AG20443 (cell line): ENCODE data around the gene PRDM15.
A peak's percentile ranks its signal among the peaks of the same experiment; 100 is the strongest.

ENCODE experiments used
- DNase-seq: peaks from one replicate; pipeline ENCODE4 v3.0.0; 2012; ENCODE audit warnings: low spot score, mixed read lengths

The PRDM15 gene

GRCh38 chr21:41879190-41879998 lies at the start of gene PRDM15:
Gene PRDM15, minus strand, starts transcription at chr21:41879344. Its CDS starts 18,981 bp downstream, at chr21:41860363.
- peak; percentile 91 for DNase-seq

- no peak for DNase-seq
Observed at GRCh38 chr21:41928621-41929220, 49.6 kb upstream of the PRDM15 start.

DNA sequence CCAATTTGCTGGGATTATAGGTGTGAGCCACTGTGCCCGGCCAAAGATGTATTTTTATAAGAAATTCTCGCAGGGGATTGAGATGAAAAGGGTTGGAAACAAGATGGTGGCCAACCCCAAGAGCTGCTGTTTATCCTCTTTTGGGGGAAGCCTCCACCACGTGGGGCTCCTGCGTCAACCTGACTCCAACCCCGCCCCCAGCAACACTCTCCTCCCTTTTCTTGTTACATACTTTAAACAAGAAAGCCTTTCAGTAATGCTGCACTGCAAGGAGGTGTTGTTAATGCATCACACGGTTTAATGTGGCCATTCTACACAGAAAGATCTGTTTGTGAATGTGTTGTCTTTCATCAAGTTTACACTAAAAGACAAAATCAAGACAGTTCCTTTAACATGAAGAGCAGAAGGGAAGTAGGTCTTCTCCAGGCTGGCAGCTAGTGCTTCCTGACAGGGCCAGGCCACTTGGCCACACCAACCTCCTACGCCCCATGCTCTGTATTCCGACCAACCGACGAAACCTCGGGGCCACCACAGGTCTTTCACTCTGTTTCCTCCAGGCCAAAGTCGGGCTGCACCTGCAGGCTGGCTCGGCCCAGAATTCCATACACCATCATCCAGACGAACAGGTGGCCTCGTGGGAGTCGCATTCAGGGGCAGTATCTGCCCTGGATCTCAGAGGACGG lies 48.7 kb upstream of the PRDM15 start:
- DNase-seq = no peak

DNA sequence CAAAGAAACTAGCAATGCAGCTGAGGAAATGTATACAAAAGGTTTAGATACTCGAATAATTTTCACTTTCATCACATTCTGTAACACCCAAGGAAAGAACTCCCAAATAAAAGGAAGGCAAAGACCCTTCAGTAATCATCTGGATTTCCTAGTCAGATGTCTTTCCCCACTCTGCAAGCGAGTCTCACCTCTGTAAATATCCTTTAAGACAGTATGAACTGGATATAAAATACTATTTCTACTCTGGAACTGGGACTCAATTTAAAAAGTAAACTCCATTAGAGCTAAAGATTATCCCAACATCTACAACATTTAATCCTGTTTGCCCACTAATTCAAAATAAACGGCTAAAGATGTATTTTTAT lies 47.6 kb upstream of the PRDM15 start:
- no peak for DNase-seq

- peak; percentile 65 for DNase-seq
Observed at GRCh38 chr21:41926117-41926806, 47.1 kb upstream of the PRDM15 start.

GRCh38 chr21:41925767-41926116 lies 46.6 kb upstream of the PRDM15 start:
- no peak for DNase-seq

GRCh38 chr21:41924368-41924754 lies 45.2 kb upstream of the PRDM15 start:
- DNase-seq = no peak

GRCh38 chr21:41923631-41924367 lies 44.7 kb upstream of the PRDM15 start:
- DNase-seq = peak; percentile 41

GRCh38 chr21:41923186-41923585 lies 44.0 kb upstream of the PRDM15 start:
- DNase-seq = no peak

DNA sequence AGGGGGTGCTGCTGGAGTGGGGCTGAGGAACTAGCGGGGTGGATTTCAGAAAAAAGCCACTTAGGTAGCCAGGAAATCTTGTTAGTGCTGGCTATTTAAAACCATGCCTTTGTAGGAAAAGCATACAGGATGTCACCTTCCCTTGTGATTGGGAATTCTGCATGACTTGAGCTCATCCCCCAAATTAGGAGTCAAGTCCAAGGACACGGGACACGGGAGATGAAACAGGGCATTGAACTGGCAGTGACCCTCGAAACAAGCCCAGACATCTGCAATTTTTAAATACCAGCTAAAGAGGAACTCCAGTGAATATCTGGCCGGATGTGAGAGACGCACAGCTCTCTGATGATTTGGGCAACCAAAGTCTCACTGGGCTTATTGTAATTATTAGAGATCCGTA lies 41.9 kb upstream of the PRDM15 start:
- DNase-seq = no peak

DNA sequence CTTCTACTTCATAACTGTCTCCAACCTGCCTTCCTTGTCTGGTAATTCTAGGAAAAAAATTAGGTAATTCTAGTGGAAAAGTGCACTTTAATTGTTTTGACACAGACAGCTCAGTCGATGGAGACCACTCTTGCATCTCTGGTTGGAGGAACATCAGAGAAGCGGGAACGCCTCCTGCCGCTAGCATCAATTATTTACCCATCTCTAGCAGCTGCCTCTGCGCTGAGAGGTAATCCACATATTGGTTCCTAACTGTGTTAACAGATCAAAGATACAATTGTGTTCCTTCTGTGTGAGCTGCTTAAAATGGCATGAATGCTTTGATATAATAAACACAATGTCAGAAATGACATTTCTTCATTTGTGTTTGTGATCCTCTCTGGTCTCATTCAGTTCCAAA lies 41.3 kb upstream of the PRDM15 start:
- DNase-seq = no peak

DNA sequence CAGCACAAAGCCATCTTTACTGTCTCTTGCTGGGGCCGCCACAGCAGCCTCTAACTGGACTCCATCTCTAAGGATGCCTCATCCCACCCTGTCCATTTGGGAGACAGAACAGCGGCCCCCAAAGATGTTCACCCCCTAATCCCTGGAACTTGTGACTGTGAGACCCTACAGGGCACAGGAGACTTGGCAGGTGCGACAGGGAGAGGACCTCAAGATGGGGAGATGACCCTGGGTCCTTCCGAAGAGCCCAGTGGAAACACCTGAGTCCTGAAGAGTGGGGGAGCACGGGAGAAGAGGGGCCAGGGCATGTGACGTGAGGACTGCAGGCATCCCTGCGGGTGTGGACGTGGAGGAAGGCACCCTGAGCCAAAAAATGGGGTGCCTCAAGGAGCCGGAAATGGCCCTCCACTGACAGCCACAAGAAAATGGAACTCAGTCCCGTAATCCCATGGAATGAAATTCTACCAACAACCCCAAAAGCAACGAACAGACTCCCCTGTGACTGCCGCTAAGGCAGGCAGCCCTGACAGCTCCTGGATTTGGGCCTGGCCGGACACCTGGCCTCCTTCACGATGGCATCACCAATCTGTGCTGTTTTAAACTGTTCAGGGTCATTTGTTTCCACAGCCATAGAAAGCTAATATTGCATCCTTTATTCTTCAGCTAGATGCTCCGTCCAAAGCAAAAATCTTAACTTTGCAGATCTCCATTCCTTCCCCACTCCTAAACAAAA lies 40.7 kb upstream of the PRDM15 start:
- DNase-seq = no peak

DNA sequence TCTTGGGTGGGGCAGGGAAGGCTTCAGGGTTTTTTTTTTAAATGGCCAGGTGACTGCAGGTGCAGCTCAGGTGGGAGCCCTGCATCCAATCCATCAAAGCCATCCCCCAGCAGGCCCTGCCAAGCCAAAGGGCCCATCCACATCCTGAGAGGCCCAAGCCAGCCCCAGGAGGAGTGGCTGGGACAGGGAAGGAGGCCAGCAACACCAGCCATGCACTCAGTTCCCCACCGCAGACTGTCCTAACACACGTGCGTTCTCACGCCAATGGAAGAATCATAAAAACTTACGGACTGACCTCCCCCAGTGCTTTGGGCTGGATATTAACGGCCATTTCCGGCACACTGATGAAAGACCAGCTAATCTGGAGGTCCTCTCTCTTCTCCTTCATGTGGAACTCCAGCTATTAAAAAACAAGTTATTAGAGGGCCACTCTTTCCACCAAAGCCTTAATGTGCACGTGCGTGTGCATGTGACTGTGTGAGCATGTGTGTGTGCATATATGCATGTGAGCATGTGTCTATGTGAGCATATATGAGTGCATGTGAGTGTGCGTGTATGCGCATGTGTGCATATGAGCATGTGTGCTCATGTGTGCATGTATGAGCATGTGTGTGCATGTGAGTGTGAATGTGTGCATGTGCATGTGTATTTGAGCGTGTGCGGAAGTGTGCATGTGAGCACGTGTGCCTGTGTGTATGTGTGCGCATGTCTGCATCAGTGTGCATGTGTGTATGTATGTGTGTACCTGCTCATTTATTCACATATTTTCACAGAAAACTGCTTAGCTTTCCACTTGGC lies 39.6 kb upstream of the PRDM15 start:
- DNase-seq = no peak

GRCh38 chr21:41917531-41917930 lies 38.4 kb upstream of the PRDM15 start:
- no peak for DNase-seq

- no peak for DNase-seq
Observed at GRCh38 chr21:41916888-41917433, 37.8 kb upstream of the PRDM15 start.

DNA sequence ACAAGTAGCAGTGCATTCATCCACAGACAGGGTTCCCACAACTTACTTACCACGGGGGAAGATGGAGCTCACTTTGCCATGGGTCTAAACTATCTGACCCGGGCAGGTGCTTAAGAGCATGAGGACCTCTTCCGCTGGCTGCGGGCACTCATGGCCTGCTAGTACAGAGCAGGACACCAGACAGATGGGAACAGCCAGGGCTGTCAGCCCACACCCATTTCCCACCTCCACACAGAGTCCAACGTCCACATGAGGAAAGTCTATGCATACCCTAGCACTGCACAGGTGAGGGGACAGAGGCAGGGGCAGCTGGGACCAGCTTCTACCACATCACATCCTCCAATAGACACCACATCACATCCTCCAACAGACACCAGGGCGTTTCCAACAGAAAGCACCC lies 35.8 kb upstream of the PRDM15 start:
- no peak for DNase-seq

DNA sequence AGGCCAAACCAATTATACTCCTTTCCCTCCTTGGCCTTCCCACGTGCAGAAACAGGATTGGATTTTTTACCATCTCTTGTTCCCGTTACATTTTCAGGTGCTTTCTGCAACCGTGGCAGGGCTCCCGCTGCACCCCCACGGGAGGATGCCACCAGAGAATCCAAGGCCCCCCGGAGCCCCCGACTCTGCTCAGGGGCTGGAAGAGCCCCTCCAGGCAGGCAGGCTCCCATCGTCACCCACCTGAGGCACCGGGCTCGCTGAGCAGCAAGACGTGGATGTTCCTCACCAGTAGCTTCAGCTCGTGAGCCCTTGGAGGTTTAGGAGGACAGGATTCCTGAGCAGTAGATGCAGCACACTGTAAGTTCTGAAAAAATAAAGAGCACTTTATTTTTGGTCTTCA lies 35.2 kb upstream of the PRDM15 start:
- no peak for DNase-seq

DNA sequence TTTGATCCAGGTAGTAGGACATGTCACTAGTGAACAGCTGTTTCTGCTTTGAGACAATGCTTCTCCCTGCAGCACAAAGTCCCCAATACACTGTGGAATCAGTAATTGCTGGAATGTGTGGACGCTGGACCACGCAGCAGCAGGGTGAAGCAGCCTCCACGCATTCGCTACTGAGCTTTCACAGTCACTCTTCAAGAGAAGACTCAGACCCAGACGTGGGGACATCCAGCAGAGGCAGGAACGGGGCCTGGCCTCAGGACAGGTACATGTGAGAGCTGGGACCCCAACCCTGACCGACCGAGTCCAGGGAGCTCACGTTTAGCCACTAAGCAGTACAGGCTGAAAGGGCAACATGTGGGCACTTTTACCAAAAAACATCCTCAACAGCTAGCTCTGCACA lies 34.1 kb upstream of the PRDM15 start:
- no peak for DNase-seq

DNA sequence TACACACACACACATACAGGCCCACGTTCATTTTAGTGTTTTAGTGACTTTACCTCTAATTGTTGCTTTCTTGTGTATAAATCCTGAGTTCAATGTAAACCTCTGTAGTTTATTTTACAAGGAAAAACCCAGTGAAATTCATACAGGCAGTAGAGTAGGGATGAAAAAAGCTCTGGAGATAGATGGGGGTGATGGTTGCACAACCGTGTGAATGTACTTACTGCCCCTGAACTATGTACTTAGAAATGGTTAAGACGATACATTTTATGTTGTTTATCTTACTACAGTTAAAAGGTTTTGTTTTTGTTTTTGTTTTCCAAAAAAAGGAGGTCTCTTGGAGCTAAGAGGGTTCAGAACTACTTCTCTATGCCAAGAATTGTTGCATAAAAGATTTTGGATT lies 29.7 kb upstream of the PRDM15 start:
- no peak for DNase-seq
